ENCODE measurements around the gene PDSS1.

Gene PDSS1

GRCh38 chr10:26699631-26700030 lies 2.1 kb downstream of the PDSS1 start:
- DNase-seq (ENCODE audit: low read depth), result no peak

GRCh38 chr10:26700884-26701630 lies 3.6 kb downstream of the PDSS1 start:
- no peak for DNase-seq (ENCODE audit: low read depth)

- DNase-seq (ENCODE audit: low read depth), result no peak
These were observed 5.6 kb downstream of the PDSS1 start for GRCh38 chr10:26703096-26703495.

GRCh38 chr10:26703974-26704373 lies 6.5 kb downstream of the PDSS1 start:
- no peak for DNase-seq (ENCODE audit: low read depth)

GRCh38 chr10:26706206-26706605 lies 8.7 kb downstream of the PDSS1 start:
- DNase-seq (ENCODE audit: low read depth), result no peak

GRCh38 chr10:26706936-26707335 lies 9.4 kb downstream of the PDSS1 start:
- no peak for DNase-seq (ENCODE audit: low read depth)

GRCh38 chr10:26711324-26711723 lies 13.8 kb downstream of the PDSS1 start:
- DNase-seq (ENCODE audit: low read depth), result no peak

- DNase-seq (ENCODE audit: low read depth), result no peak
These were observed 17.1 kb downstream of the PDSS1 start for GRCh38 chr10:26714415-26715136.

- DNase-seq (ENCODE audit: low read depth), result no peak
These were observed 17.6 kb downstream of the PDSS1 start for GRCh38 chr10:26715137-26715487.

GRCh38 chr10:26717476-26717875 lies 20.0 kb downstream of the PDSS1 start:
- DNase-seq (ENCODE audit: low read depth), result no peak

GRCh38 chr10:26721561-26721960 lies 24.1 kb downstream of the PDSS1 start:
- peak; percentile 19 for DNase-seq (ENCODE audit: low read depth)

GRCh38 chr10:26723016-26723415 lies 25.5 kb downstream of the PDSS1 start:
- DNase-seq (ENCODE audit: low read depth), result no peak

GRCh38 chr10:26725837-26726727 lies 28.6 kb downstream of the PDSS1 start:
- no peak for DNase-seq (ENCODE audit: low read depth)

GRCh38 chr10:26727005-26727404 lies 29.5 kb downstream of the PDSS1 start:
- DNase-seq (ENCODE audit: low read depth), result no peak

GRCh38 chr10:26728957-26729356 lies 31.5 kb downstream of the PDSS1 start:
- DNase-seq (ENCODE audit: low read depth), result no peak

GRCh38 chr10:26729395-26729794 lies 31.9 kb downstream of the PDSS1 start:
- DNase-seq (ENCODE audit: low read depth), result no peak

- no peak for DNase-seq (ENCODE audit: low read depth)
These were observed 33.1 kb downstream of the PDSS1 start for GRCh38 chr10:26730552-26730951.

GRCh38 chr10:26733750-26734568 lies 36.5 kb downstream of the PDSS1 start:
- no peak for DNase-seq (ENCODE audit: low read depth)

- no peak for DNase-seq (ENCODE audit: low read depth)
These were observed 37.9 kb downstream of the PDSS1 start for GRCh38 chr10:26735435-26735834.

- DNase-seq (ENCODE audit: low read depth), result no peak
These were observed 40.2 kb downstream of the PDSS1 start for GRCh38 chr10:26737730-26738129.

- no peak for DNase-seq (ENCODE audit: low read depth)
These were observed 40.9 kb downstream of the PDSS1 start for GRCh38 chr10:26738301-26738911.
